ENCODE results near the gene SERPINA12. TPM values are rescaled to one million over a fixed set of nuclear protein-coding genes. Genes with fewer than 3 reads are reported as not detected.

The SERPINA12 gene
- total and polyA plus RNA-seq, 2 of the 13 experiments (the other 11 are each of a cell fraction or from before 2014, with no cell fraction given): 0.08 TPM; not detected in 1

GRCh38 chr14:94484481-94484880 is 24.8 kb downstream of the SERPINA12 start:
- 81% methylated on average over 5 of the region's 5 CpGs for WGBS (ENCODE audit: low lambda C conversion rate)
- peak overlapping the region; percentile 92; the same call in 1 of the 2 replicates for H3K4me2 ChIP-seq (ENCODE audit: low read depth, low read length)
- H3K27me3 ChIP-seq (ENCODE audit: control insufficient read depth in 1 of 2, insufficient read depth in 2 of 2, low read length in 2 of 2): no peaks in the 10 kb centered on the region
- DNase-seq (ENCODE audit: low spot score) (no peak), FAIRE-seq (no peak), ATAC-seq (no peak)
- in situ Hi-C loops (cut with HindIII; ENCODE audit: extremely low pct_ligation_motif_present, low pct_unique_long_range_greater_than_20kb) (no loop called here), intact Hi-C loops (cut with micrococcal nuclease; ENCODE audit: unreplicated experiment) (no loop called here)
- H3K4me1 ChIP-seq (ENCODE audit: insufficient read depth, low read length): peaks cover 92% of the 10 kb centered on the region
- POLR2A ChIA-PET: interaction anchor here (0.7 to 2.7 kb wide), 3 partner anchors 20 to 51 kb away, joined by 3 to 36 read pairs (median 3); no protein-coding TSS in a partner anchor
- no peaks in the 10 kb centered on the region; the same call in 1 of the 2 replicates for H3K9me3 ChIP-seq (ENCODE audit: low read length)
- H3K79me2 ChIP-seq (ENCODE audit: insufficient read depth, low read length): peaks cover 33% of the 10 kb centered on the region
- peak overlapping the region; percentile 92 for H3K27ac ChIP-seq (ENCODE audit: extremely low read length, insufficient read depth, low read length)
- CTCF ChIA-PET (ENCODE audit: low intra/inter-chr PET ratio, low total read pairs): interaction anchor here (3.5 kb wide), 1 partner anchor 50 kb away, joined by 82 read pairs; no protein-coding TSS in a partner anchor
- peak overlapping the region; percentile 8; the same call in 1 of the 2 replicates for H3K9ac ChIP-seq (ENCODE audit: insufficient read depth, low read depth, low read length)
- H3K36me3 ChIP-seq (replicated peaks in 1 of 2; ENCODE audit: control insufficient read depth in 1 of 2, insufficient read depth in 2 of 2, low read length in 2 of 2): peaks cover 4 to 12% of the 10 kb centered on the region in 2 experiments; a peak in 4 of 5 replicates
- no TSS peak for BruUV-seq (replicated peaks)
- H2AFZ ChIP-seq (ENCODE audit: low read length): no peak overlapping the region
- no peak overlapping the region for H3K4me3 ChIP-seq (replicated peaks in 1 of 3; ENCODE audit: insufficient read depth in 1 of 3, low read depth in 2 of 3, low read length in 3 of 3)
- no peaks in the 10 kb centered on the region for H4K20me1 ChIP-seq (ENCODE audit: insufficient read depth, low read length)
- no peak for TF ChIP-seq REL (CRISPR knock-in tag; conservative IDR thresholded peaks at IDR 0.05)
- TF ChIP-seq, protein P1, sequence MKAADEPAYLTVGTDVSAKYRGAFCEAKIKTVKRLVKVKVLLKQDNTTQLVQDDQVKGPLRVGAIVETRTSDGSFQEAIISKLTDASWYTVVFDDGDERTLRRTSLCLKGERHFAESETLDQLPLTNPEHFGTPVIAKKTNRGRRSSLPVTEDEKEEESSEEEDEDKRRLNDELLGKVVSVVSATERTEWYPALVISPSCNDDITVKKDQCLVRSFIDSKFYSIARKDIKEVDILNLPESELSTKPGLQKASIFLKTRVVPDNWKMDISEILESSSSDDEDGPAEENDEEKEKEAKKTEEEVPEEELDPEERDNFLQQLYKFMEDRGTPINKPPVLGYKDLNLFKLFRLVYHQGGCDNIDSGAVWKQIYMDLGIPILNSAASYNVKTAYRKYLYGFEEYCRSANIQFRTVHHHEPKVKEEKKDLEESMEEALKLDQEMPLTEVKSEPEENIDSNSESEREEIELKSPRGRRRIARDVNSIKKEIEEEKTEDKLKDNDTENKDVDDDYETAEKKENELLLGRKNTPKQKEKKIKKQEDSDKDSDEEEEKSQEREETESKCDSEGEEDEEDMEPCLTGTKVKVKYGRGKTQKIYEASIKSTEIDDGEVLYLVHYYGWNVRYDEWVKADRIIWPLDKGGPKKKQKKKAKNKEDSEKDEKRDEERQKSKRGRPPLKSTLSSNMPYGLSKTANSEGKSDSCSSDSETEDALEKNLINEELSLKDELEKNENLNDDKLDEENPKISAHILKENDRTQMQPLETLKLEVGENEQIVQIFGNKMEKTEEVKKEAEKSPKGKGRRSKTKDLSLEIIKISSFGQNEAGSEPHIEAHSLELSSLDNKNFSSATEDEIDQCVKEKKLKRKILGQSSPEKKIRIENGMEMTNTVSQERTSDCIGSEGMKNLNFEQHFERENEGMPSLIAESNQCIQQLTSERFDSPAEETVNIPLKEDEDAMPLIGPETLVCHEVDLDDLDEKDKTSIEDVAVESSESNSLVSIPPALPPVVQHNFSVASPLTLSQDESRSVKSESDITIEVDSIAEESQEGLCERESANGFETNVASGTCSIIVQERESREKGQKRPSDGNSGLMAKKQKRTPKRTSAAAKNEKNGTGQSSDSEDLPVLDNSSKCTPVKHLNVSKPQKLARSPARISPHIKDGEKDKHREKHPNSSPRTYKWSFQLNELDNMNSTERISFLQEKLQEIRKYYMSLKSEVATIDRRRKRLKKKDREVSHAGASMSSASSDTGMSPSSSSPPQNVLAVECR (CRISPR knock-in tag; IDR thresholded peaks at IDR 0.05; ENCODE audit: borderline replicate concordance): no peak
- no peak for TF ChIP-seq HNF4A (CRISPR knock-in tag; IDR thresholded peaks at IDR 0.05)
- TF ChIP-seq ZNF75D (CRISPR knock-in tag; IDR thresholded peaks at IDR 0.05; ENCODE audit: borderline replicate concordance): no peak
- TF ChIP-seq SMARCE1 (IDR thresholded peaks at IDR 0.05; ENCODE audit: borderline replicate concordance): no peak
- TF ChIP-seq, protein P2, sequence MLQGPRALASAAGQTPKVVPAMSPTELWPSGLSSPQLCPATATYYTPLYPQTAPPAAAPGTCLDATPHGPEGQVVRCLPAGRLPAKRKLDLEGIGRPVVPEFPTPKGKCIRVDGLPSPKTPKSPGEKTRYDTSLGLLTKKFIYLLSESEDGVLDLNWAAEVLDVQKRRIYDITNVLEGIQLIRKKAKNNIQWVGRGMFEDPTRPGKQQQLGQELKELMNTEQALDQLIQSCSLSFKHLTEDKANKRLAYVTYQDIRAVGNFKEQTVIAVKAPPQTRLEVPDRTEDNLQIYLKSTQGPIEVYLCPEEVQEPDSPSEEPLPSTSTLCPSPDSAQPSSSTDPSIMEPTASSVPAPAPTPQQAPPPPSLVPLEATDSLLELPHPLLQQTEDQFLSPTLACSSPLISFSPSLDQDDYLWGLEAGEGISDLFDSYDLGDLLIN (CRISPR knock-in tag; IDR thresholded peaks at IDR 0.05; ENCODE audit: borderline replicate concordance): no peak
- TF ChIP-seq RCOR2 (CRISPR knock-in tag; IDR thresholded peaks at IDR 0.05): 0 out of 2 replicates have a peak, but pooled peaks have one; percentile 41
- no peak for TF ChIP-seq E2F5 (CRISPR knock-in tag; conservative IDR thresholded peaks at IDR 0.05)
- TF ChIP-seq IRX3 (CRISPR knock-in tag; IDR thresholded peaks at IDR 0.05; ENCODE audit: borderline replicate concordance, low read depth): no peak
- TF ChIP-seq, protein P3, sequence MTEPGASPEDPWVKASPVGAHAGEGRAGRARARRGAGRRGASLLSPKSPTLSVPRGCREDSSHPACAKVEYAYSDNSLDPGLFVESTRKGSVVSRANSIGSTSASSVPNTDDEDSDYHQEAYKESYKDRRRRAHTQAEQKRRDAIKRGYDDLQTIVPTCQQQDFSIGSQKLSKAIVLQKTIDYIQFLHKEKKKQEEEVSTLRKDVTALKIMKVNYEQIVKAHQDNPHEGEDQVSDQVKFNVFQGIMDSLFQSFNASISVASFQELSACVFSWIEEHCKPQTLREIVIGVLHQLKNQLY (CRISPR knock-in tag; IDR thresholded peaks at IDR 0.05): no peak
- TF ChIP-seq DBP (CRISPR knock-in tag; IDR thresholded peaks at IDR 0.05; ENCODE audit: not compliant biosample characterization): no peak

All from HepG2 (cell line).